Measurements from ENCODE around the gene NISCH. TPM values are rescaled to one million over a fixed set of nuclear protein-coding genes. Genes with fewer than 3 reads are reported as not detected.
A peak's percentile ranks its signal among the peaks of the same experiment; 100 is the strongest.

NISCH gene
- total RNA-seq, 6 experiments from 2014 or later, result 46.4 to 62.5 (median 55.8) TPM

- Mint-ChIP-seq H3K4me3 (no peak overlapping the region), H3K27me3 (ENCODE audit: insufficient read depth) (peaks cover 7% of the 10 kb centered on the region), H3K36me3 (ENCODE audit: low read depth) (peaks cover 2% of the 10 kb centered on the region), H3K27ac (no peak overlapping the region), H3K4me1 (ENCODE audit: low read depth) (peaks cover 20% of the 10 kb centered on the region), H3K9me3 (no peaks in the 10 kb centered on the region)
- no peak for DNase-seq
- TF ChIP-seq CTCF (IDR thresholded peaks at IDR 0.05), result no peak
Observed at GRCh38 chr3:52452126-52452525, 3.3 kb upstream of the NISCH start.

DNA sequence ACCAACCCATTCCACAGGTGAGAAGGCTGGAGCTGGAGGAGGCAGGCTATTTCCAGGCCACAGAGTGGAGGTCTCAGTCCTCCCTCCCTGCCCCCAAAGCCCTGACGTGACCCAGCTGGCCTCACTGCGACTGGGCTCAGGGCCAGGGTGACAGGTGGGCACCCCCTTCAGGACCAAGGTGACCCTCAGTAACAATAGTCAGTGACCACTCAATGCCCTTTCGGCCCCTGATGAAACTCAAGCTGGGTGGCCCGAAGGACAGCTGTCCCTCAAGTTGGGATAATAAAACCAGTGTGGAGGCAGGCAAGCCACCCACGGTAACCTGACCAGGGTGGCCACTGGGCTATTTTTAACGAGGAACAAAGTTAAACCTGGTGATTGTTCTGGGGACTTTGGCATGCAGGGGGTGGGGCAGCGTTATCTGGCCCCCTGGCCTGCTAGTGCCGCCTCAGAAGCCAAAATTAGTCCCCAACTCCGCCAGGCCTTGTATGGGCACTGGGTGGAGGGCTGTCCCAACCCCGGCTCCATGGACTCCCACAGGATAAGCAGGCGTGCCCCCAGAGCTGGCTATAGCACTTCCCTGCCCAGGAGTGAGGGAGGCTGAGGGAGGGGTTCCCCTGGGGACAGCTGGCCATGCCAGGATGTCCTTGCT lies 2.7 kb upstream of the NISCH start:
- no peak for TF ChIP-seq CTCF (IDR thresholded peaks at IDR 0.05)
- Mint-ChIP-seq H3K27ac (no peak overlapping the region), H3K4me3 (no peak overlapping the region), H3K36me3 (ENCODE audit: low read depth) (peaks cover 8% of the 10 kb centered on the region), H3K4me1 (ENCODE audit: low read depth) (peaks cover 26% of the 10 kb centered on the region), H3K27me3 (ENCODE audit: insufficient read depth) (peaks cover 7% of the 10 kb centered on the region), H3K9me3 (no peaks in the 10 kb centered on the region)
- no peak for DNase-seq

DNA sequence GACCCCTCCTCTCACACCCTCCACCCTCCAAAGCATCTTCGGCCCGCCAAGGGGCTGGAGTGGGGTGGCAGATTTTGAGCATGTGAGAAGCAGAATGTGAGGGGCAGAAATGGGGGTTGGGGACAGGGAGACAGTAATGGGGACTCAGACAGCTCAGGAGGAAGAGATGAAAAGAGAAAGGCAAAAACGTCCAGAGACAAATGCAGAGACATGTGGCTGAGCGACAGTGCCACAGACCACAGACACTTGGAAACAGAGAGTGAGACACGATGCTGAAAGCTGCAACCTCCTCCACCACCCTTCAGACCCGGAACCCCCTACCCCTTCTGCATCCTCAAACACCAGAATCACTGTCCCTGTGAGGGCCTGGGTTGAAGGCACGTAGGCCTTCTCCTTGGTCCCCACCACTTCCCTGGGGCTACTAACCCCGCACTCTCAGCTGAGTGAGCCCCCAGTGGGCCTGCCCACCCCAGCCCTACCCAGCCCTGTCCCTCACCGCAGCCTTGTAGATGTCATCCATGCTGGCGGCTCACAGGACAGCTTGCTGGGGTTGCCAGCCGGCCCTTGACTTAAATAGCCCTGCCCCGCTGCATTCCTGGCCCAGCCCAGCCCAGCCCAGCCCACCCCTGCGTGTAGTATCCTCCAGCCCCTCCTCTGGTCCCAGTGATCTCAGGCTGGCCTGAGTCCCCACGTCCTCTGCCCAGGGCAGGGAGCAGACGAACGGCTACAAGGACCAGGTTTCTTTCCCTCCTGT lies 1.7 kb upstream of the NISCH start, which contains the start of gene TNNC1:
Gene TNNC1 (minus strand): TSS at position 546 of the 754 bp plus-strand sequence. CDS start 26 bp downstream, at position 520.
- Mint-ChIP-seq H3K27me3 (ENCODE audit: insufficient read depth) (peaks cover 7% of the 10 kb centered on the region), H3K4me3 (peak within 1 kb of the TSS; percentile 99), H3K4me1 (ENCODE audit: low read depth) (peaks cover 27% of the 10 kb centered on the region), H3K27ac (peak within 1 kb of the TSS; percentile 88), H3K9me3 (no peaks in the 10 kb centered on the region), H3K36me3 (ENCODE audit: low read depth) (peaks cover 13% of the 10 kb centered on the region)
- no peak for DNase-seq
- TF ChIP-seq CTCF (IDR thresholded peaks at IDR 0.05), result no peak

GRCh38 chr3:52454250-52454937 lies 1.0 kb upstream of the NISCH start:
- Mint-ChIP-seq H3K27me3 (ENCODE audit: insufficient read depth) (peaks cover 7% of the 10 kb centered on the region), H3K36me3 (ENCODE audit: low read depth) (peaks cover 13% of the 10 kb centered on the region), H3K4me3 (peak overlapping the region; percentile 99), H3K9me3 (no peaks in the 10 kb centered on the region), H3K4me1 (ENCODE audit: low read depth) (peaks cover 27% of the 10 kb centered on the region), H3K27ac (peak overlapping the region; percentile 88)
- no peak for DNase-seq
- no peak for TF ChIP-seq CTCF (IDR thresholded peaks at IDR 0.05)

GRCh38 chr3:52454938-52455282 lies 494 bp upstream of the NISCH start:
- peak overlapping the region; percentile 88 for H3K27ac Mint-ChIP-seq
- no peak for TF ChIP-seq CTCF (IDR thresholded peaks at IDR 0.05)
- peak overlapping the region; percentile 99 for H3K4me3 Mint-ChIP-seq
- peaks cover 7% of the 10 kb centered on the region for H3K27me3 Mint-ChIP-seq (ENCODE audit: insufficient read depth)
- no peak for DNase-seq
- H3K4me1 Mint-ChIP-seq (ENCODE audit: low read depth), result peaks cover 27% of the 10 kb centered on the region
- H3K36me3 Mint-ChIP-seq (ENCODE audit: low read depth), result peaks cover 14% of the 10 kb centered on the region
- H3K9me3 Mint-ChIP-seq, result no peaks in the 10 kb centered on the region
